GM12878 (cell line): Measurements from ENCODE around the gene IRF8. TPM values are rescaled to one million over a fixed set of nuclear protein-coding genes. Genes with fewer than 3 reads are reported as not detected.
A peak's percentile ranks its signal among the peaks of the same experiment; 100 is the strongest.

Experiments used
- ATAC-seq: fragments of 200-7000 bp; cut with Tn5 transposase; 3 replicates; pipeline ENCODE4 v1.9.1; 2020; ENCODE audit warnings: mild to moderate bottlenecking, moderate library complexity
- BruUV-seq: library from RNA; stranded (reverse); fragments of 400-500 nt; replicated peaks from 2 replicates; lab custom pipeline; 2021; lab: Mats Ljungman, UMichigan
- CTCF ChIA-PET: fragments of 300-600 bp; sonication (Branson Sonifier 250); formaldehyde crosslinking; extraction: SDS; loops from one replicate; lab custom pipeline; 2021; ENCODE audit warnings: inconsistent platforms; lab: Yijun Ruan, JAX
- POLR2A ChIA-PET: fragments of 350-600 bp; formaldehyde crosslinking; extraction: SDS; loops from one replicate; lab custom pipeline; 2021; ENCODE audit warnings: inconsistent platforms; lab: Charles Lee
- RAD21 ChIA-PET: fragments of 300-600 bp; sonication (Branson Sonifier 250); formaldehyde crosslinking; loops from one replicate; lab custom pipeline; 2023; ENCODE audit warnings: antibody characterized with exemption; ENCODE audit not compliant: unreplicated experiment; lab: Charles Lee
- SMC1A ChIA-PET: fragments of 300-600 bp; sonication (Branson Sonifier 250); formaldehyde crosslinking; loops from one replicate; lab custom pipeline; 2023; ENCODE audit not compliant: unreplicated experiment, uncharacterized antibody; lab: Charles Lee
- DNase-seq: peaks from one replicate; pipeline ENCODE4 v3.0.0-alpha.2; 2011; ENCODE audit warnings: low read depth, low spot score
- FAIRE-seq: peaks from 3 replicates; lab custom pipeline; 2011; peaks lifted over from hg19 to GRCh38; lab: Jason Lieb, UNC
- H2AFZ ChIP-seq: 2 replicates; pipeline ENCODE4 v1.6.0; 2011; ENCODE audit warnings: low read depth, low read length, control low read depth; ENCODE audit not compliant: control insufficient read depth
- H3K27ac ChIP-seq: 2 replicates; pipeline ENCODE4 v1.5.1; 2011; ENCODE audit warnings: control low read depth; ENCODE audit not compliant: control insufficient read depth, insufficient read depth
- H3K27me3 ChIP-seq, 2 experiments: replicated peaks in 1 of 2; 2 replicates each; pipeline versions ENCODE4 v1.6.0 to v1.6.1; 2011; ENCODE audit warnings: low read length in 1 of 2; ENCODE audit not compliant: control insufficient read depth in 2 of 2, insufficient read depth in 2 of 2
- H3K36me3 ChIP-seq, 2 experiments: 2 replicates each; pipeline ENCODE4 v1.5.1; 2011; ENCODE audit warnings: low read length in 1 of 2; ENCODE audit not compliant: control insufficient read depth in 2 of 2, insufficient read depth in 2 of 2
- H3K4me1 ChIP-seq: 2 replicates; pipeline ENCODE4 v1.6.1; 2011; ENCODE audit warnings: mild to moderate bottlenecking, low read length, moderate library complexity, mixed read lengths; ENCODE audit not compliant: control insufficient read depth, insufficient read depth
- H3K4me2 ChIP-seq: 2 replicates; pipeline ENCODE4 v1.6.0; 2011; ENCODE audit warnings: control low read depth; ENCODE audit not compliant: control insufficient read depth, insufficient read depth
- H3K4me3 ChIP-seq: fragments of 200-600 bp; sonication (generic); 2 replicates; pipeline ENCODE4 v1.5.1; 2016
- H3K79me2 ChIP-seq: 2 replicates; pipeline ENCODE4 v1.6.0; 2011; ENCODE audit warnings: low read length; ENCODE audit not compliant: control insufficient read depth, insufficient read depth
- H3K9ac ChIP-seq: 2 replicates; pipeline ENCODE4 v1.8.0; 2011; ENCODE audit warnings: low read length, control low read depth, mixed read lengths; ENCODE audit not compliant: control insufficient read depth, insufficient read depth
- H3K9me3 ChIP-seq: replicated peaks from 3 replicates; pipeline ENCODE4 v1.5.1; 2011; ENCODE audit warnings: mild to moderate bottlenecking, low read length; ENCODE audit not compliant: control insufficient read depth, insufficient read depth
- H4K20me1 ChIP-seq: 2 replicates; pipeline ENCODE4 v1.6.0; 2011; ENCODE audit not compliant: control insufficient read depth, insufficient read depth
- BRCA1 ChIP-seq: IDR thresholded peaks from 2 replicates; pipeline ENCODE4 v1.6.1; 2011; ENCODE audit warnings: low read depth, low read length, improper control_type of control experiment
- EZH2 ChIP-seq: IDR thresholded peaks from 2 replicates; pipeline ENCODE4 v1.6.1; 2012; ENCODE audit warnings: low read depth, mild to moderate bottlenecking, control low read depth, inconsistent platforms, low read length, borderline replicate concordance; ENCODE audit not compliant: control insufficient read depth
- HDAC6 ChIP-seq: fragments of 200-600 bp; sonication (generic); IDR thresholded peaks from one replicate; pipeline ENCODE4 v1.8.0; 2017; ENCODE audit warnings: antibody characterized with exemption; ENCODE audit not compliant: unreplicated experiment
- KDM1A ChIP-seq: fragments of 200-600 bp; sonication (generic); IDR thresholded peaks from 2 replicates; pipeline ENCODE4 v1.6.1; 2016; ENCODE audit warnings: borderline replicate concordance
- LARP7 ChIP-seq: fragments of 450-650 bp; IDR thresholded peaks from 2 replicates; pipeline ENCODE4 v1.6.1; 2017; ENCODE audit warnings: mild to moderate bottlenecking
- NKRF ChIP-seq: fragments of 450-650 bp; conservative IDR thresholded peaks from 2 replicates; pipeline ENCODE4 v1.6.1; 2017; ENCODE audit warnings: mild to moderate bottlenecking, moderate library complexity
- RAD51 ChIP-seq: fragments of 450-650 bp; IDR thresholded peaks from 2 replicates; pipeline ENCODE4 v1.6.1; 2016; ENCODE audit warnings: moderate library complexity, mild to moderate bottlenecking, inconsistent platforms
- USF2 ChIP-seq: IDR thresholded peaks from 2 replicates; pipeline ENCODE4 v1.6.1; 2011; ENCODE audit warnings: low read depth, low read length, improper control_type of control experiment, borderline replicate concordance
- ZBED1 ChIP-seq: IDR thresholded peaks from 2 replicates; pipeline ENCODE4 v1.6.1; 2016; ENCODE audit warnings: borderline replicate concordance
- WGBS: methylation state at CpG from one replicate; pipeline ENCODE4 v1.1.6; 2016; ENCODE audit warnings: low lambda C conversion rate; ENCODE audit not compliant: insufficient replicate concordance, insufficient coverage; ENCODE audit errors: missing lambda C conversion rate; 5-methylcytosine and 5-hydroxymethylcytosine counted together
- in situ Hi-C: fragments of 300-500 bp; cut with MboI; formaldehyde crosslinking; loops from 9 replicates; pipeline ENCODE4 v1.14.3; 2018; ENCODE audit warnings: mixed read lengths
- intact Hi-C: fragments of 100-400 bp; cut with micrococcal nuclease; formaldehyde crosslinking; loops from one replicate; pipeline ENCODE4 v1.14.2; 2022; ENCODE audit not compliant: unreplicated experiment
- polyA plus RNA-seq, 11 experiments: library from polyadenylated mRNA; depleted of rRNA in 4 of 11; unstranded in 6 of 11; stranded (reverse) in 5 of 11; fragments of >200 nt; fragmentation: Nextera tagmentation in 4 of 11; fragmentation: Illumina TruSeq in 1 of 11; extraction: Ambion mirVana in 4 of 11; extraction: Trizol in 1 of 11; gene quantifications; 1 replicate in 1 of 11; 2 replicates in 10 of 11; pipeline versions ENCODE4 v1.2.1 to v1.2.3, GENCODE V29; 2011 to 2016; ENCODE audit warnings: inconsistent platforms in 2 of 11, missing spikeins in 2 of 11, low read depth in 1 of 11
- total RNA-seq, 4 experiments: library from RNA; depleted of rRNA in 3 of 4; stranded (reverse); fragments of >200 nt in 3 of 4; fragmentation: Illumina TruSeq in 1 of 4; extraction: Trizol in 1 of 4; gene quantifications; 2 replicates each; pipeline versions ENCODE4 v1.2.1 to v1.2.3, GENCODE V29; 2013 to 2021

Gene IRF8
- total and polyA plus RNA-seq, 10 of the 15 experiments (the other 5 are each of a cell fraction or from before 2014, with no cell fraction given): 17.1 to 237 (median 172) TPM

GRCh38 chr16:85946541-85947124, 47.7 kb downstream of the IRF8 start:
- FAIRE-seq (no peak), DNase-seq (no peak), ATAC-seq (no peak)
- TF ChIP-seq NKRF (no peak), RAD51 (no peak), LARP7 (no peak), HDAC6 (no peak), BRCA1 (no peak), KDM1A (no peak), ZBED1 (no peak), EZH2 (no peak), USF2 (no peak)
- BruUV-seq: no TSS peak
- CTCF ChIA-PET: interaction anchor here (0.8 to 3.0 kb wide), 8 partner anchors 9 to 127 kb away, joined by 3 to 11 read pairs (median 4); no protein-coding TSS in a partner anchor
- intact Hi-C loops (loop anchor here (1.0 to 2.0 kb wide), 2 partner anchors 10 to 42 kb away; no protein-coding TSS in a partner anchor), in situ Hi-C loops (no loop called here)
- 80% methylated on average over 13 of the region's 13 CpGs for WGBS
- Histone ChIP-seq H2AFZ (no peak overlapping the region), H3K36me3 (no peaks in the 10 kb centered on the region), H4K20me1 (no peaks in the 10 kb centered on the region), H3K4me1 (peaks cover 64% of the 10 kb centered on the region), H3K4me2 (peak overlapping the region; percentile 98), H3K4me3 (peak overlapping the region; percentile 69; the same call in 1 of the 2 replicates), H3K9me3 (no peaks in the 10 kb centered on the region), H3K9ac (peak overlapping the region; percentile 79), H3K79me2 (peaks cover 9% of the 10 kb centered on the region), H3K27ac (peak overlapping the region; percentile 95), H3K27me3 (no peaks in the 10 kb centered on the region)
- SMC1A ChIA-PET: interaction anchor here (0.9 to 5.0 kb wide), 13 partner anchors 9 to 125 kb away, joined by 3 to 45 read pairs (median 5); no protein-coding TSS in a partner anchor
- POLR2A ChIA-PET: interaction anchor here (1.1 to 2.6 kb wide), 7 partner anchors 10 to 47 kb away, joined by 3 to 15 read pairs (median 3); partner anchors contain the start of gene IRF8
- RAD21 ChIA-PET: interaction anchor here (1.0 to 5.4 kb wide), 10 partner anchors 9 to 125 kb away, joined by 3 to 36 read pairs (median 5); partner anchors contain the start of gene IRF8
